ENCODE results near the gene CBR1. TPM values are rescaled to one million over a fixed set of nuclear protein-coding genes. Genes with fewer than 3 reads are reported as not detected.

Gene CBR1
- total and polyA plus RNA-seq, 2 of the 13 experiments (the other 11 are each of a cell fraction or from before 2014, with no cell fraction given): 33.7 to 38.7 TPM

DNA sequence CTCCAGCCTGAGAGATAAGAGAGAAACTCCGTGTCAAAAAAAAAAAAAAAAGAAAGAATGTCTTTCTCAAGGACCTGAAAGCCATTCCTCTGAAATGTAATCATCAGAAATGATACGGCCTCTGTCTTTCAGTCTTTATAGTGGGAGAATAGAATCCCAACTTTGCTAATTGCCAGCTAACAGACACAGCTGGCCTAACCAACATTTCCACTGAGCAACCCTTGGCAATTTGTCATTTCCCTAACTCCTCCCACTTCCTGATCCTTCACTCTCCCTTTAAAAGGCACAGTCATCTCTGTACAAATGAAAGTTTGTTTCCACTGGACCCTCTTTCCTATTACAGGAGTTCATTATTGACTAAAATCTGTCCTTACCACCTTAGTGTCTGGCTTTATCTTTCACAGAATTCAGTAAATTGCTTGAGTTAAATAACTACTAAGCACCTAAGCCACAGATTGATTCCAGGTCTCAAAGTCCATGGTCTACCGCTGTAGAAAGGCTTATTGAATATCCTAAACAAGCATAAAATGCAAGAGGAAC is 4.3 kb upstream of the CBR1 start (continued):
- TF ChIP-seq KLF9 (CRISPR knock-in tag; IDR thresholded peaks at IDR 0.05; ENCODE audit: low read depth): no peak
- TF ChIP-seq, protein P1, sequence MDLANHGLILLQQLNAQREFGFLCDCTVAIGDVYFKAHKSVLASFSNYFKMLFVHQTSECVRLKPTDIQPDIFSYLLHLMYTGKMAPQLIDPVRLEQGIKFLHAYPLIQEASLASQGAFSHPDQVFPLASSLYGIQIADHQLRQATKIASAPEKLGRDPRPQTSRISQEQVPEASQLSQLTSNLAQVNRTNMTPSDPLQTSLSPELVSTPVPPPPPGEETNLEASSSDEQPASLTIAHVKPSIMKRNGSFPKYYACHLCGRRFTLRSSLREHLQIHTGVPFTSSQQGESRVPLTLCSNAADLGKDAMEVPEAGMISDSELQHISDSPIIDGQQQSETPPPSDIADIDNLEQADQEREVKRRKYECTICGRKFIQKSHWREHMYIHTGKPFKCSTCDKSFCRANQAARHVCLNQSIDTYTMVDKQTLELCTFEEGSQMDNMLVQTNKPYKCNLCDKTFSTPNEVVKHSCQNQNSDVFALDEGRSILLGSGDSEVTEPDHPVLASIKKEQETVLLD (CRISPR knock-in tag; IDR thresholded peaks at IDR 0.05; ENCODE audit: low read depth): no peak
- no peak for TF ChIP-seq HMG20B (CRISPR knock-in tag; conservative IDR thresholded peaks at IDR 0.05)
- TF ChIP-seq RFX3 (CRISPR knock-in tag; IDR thresholded peaks at IDR 0.05): no peak
- TF ChIP-seq, protein P2, sequence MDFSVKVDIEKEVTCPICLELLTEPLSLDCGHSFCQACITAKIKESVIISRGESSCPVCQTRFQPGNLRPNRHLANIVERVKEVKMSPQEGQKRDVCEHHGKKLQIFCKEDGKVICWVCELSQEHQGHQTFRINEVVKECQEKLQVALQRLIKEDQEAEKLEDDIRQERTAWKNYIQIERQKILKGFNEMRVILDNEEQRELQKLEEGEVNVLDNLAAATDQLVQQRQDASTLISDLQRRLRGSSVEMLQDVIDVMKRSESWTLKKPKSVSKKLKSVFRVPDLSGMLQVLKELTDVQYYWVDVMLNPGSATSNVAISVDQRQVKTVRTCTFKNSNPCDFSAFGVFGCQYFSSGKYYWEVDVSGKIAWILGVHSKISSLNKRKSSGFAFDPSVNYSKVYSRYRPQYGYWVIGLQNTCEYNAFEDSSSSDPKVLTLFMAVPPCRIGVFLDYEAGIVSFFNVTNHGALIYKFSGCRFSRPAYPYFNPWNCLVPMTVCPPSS (IDR thresholded peaks at IDR 0.05): no peak
- TF ChIP-seq SKI (IDR thresholded peaks at IDR 0.05; ENCODE audit: partially characterized antibody): no peak
- TF ChIP-seq ZNF224 (CRISPR knock-in tag; IDR thresholded peaks at IDR 0.05): no peak
- TF ChIP-seq, protein P3, sequence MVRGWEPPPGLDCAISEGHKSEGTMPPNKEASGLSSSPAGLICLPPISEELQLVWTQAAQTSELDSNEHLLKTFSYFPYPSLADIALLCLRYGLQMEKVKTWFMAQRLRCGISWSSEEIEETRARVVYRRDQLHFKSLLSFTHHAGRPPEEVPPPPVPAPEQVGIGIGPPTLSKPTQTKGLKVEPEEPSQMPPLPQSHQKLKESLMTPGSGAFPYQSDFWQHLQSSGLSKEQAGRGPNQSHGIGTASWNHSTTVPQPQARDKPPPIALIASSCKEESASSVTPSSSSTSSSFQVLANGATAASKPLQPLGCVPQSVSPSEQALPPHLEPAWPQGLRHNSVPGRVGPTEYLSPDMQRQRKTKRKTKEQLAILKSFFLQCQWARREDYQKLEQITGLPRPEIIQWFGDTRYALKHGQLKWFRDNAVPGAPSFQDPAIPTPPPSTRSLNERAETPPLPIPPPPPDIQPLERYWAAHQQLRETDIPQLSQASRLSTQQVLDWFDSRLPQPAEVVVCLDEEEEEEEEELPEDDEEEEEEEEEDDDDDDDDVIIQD (CRISPR knock-in tag; IDR thresholded peaks at IDR 0.05; ENCODE audit: low read depth): peak; percentile 50; the same call in 1 of the 2 replicates
- no peak for TF ChIP-seq EZH2 (conservative IDR thresholded peaks at IDR 0.05; ENCODE audit: low read depth, low read length)
- peak; percentile 23; the same call in 1 of the 2 replicates for TF ChIP-seq ELF3 (CRISPR knock-in tag; IDR thresholded peaks at IDR 0.05)
- no peak for TF ChIP-seq SMYD3 (CRISPR knock-in tag; IDR thresholded peaks at IDR 0.05)
- TF ChIP-seq CENPT (CRISPR knock-in tag; IDR thresholded peaks at IDR 0.05; ENCODE audit: low read depth): no peak
- TF ChIP-seq, protein P4, sequence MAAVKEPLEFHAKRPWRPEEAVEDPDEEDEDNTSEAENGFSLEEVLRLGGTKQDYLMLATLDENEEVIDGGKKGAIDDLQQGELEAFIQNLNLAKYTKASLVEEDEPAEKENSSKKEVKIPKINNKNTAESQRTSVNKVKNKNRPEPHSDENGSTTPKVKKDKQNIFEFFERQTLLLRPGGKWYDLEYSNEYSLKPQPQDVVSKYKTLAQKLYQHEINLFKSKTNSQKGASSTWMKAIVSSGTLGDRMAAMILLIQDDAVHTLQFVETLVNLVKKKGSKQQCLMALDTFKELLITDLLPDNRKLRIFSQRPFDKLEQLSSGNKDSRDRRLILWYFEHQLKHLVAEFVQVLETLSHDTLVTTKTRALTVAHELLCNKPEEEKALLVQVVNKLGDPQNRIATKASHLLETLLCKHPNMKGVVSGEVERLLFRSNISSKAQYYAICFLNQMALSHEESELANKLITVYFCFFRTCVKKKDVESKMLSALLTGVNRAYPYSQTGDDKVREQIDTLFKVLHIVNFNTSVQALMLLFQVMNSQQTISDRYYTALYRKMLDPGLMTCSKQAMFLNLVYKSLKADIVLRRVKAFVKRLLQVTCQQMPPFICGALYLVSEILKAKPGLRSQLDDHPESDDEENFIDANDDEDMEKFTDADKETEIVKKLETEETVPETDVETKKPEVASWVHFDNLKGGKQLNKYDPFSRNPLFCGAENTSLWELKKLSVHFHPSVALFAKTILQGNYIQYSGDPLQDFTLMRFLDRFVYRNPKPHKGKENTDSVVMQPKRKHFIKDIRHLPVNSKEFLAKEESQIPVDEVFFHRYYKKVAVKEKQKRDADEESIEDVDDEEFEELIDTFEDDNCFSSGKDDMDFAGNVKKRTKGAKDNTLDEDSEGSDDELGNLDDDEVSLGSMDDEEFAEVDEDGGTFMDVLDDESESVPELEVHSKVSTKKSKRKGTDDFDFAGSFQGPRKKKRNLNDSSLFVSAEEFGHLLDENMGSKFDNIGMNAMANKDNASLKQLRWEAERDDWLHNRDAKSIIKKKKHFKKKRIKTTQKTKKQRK (IDR thresholded peaks at IDR 0.05; ENCODE audit: low read length): no peak
- no peak for TF ChIP-seq SUZ12 (IDR thresholded peaks at IDR 0.05; ENCODE audit: low read depth, low read length)
- TF ChIP-seq ZNF205 (CRISPR knock-in tag; IDR thresholded peaks at IDR 0.05): peak; percentile 99
- TF ChIP-seq, protein P5, sequence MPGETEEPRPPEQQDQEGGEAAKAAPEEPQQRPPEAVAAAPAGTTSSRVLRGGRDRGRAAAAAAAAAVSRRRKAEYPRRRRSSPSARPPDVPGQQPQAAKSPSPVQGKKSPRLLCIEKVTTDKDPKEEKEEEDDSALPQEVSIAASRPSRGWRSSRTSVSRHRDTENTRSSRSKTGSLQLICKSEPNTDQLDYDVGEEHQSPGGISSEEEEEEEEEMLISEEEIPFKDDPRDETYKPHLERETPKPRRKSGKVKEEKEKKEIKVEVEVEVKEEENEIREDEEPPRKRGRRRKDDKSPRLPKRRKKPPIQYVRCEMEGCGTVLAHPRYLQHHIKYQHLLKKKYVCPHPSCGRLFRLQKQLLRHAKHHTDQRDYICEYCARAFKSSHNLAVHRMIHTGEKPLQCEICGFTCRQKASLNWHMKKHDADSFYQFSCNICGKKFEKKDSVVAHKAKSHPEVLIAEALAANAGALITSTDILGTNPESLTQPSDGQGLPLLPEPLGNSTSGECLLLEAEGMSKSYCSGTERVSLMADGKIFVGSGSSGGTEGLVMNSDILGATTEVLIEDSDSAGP (CRISPR knock-in tag; IDR thresholded peaks at IDR 0.05; ENCODE audit: borderline replicate concordance): peak; percentile 43; the same call in 1 of the 2 replicates
- no peak for TF ChIP-seq ZNF34 (CRISPR knock-in tag; IDR thresholded peaks at IDR 0.05; ENCODE audit: borderline replicate concordance)
- TF ChIP-seq, protein P6, sequence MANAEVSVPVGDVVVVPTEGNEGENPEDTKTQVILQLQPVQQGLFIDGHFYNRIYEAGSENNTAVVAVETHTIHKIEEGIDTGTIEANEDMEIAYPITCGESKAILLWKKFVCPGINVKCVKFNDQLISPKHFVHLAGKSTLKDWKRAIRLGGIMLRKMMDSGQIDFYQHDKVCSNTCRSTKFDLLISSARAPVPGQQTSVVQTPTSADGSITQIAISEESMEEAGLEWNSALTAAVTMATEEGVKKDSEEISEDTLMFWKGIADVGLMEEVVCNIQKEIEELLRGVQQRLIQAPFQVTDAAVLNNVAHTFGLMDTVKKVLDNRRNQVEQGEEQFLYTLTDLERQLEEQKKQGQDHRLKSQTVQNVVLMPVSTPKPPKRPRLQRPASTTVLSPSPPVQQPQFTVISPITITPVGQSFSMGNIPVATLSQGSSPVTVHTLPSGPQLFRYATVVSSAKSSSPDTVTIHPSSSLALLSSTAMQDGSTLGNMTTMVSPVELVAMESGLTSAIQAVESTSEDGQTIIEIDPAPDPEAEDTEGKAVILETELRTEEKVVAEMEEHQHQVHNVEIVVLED (CRISPR knock-in tag; IDR thresholded peaks at IDR 0.05; ENCODE audit: borderline replicate concordance): no peak
- TF ChIP-seq ETV5 (CRISPR knock-in tag; IDR thresholded peaks at IDR 0.05; ENCODE audit: borderline replicate concordance): peak; percentile 31; the same call in 1 of the 2 replicates
- TF ChIP-seq STAT5B (CRISPR knock-in tag; IDR thresholded peaks at IDR 0.05): no peak
